NCI-H2171 (cell line): Measurements from ENCODE around the gene INPP5D.
A peak's percentile ranks its signal among the peaks of the same experiment; 100 is the strongest.

Experiments used
- DNase-seq: peaks from one replicate; lab custom pipeline; 2025; lab: John Stamatoyannopoulos, UW

The INPP5D gene

DNA sequence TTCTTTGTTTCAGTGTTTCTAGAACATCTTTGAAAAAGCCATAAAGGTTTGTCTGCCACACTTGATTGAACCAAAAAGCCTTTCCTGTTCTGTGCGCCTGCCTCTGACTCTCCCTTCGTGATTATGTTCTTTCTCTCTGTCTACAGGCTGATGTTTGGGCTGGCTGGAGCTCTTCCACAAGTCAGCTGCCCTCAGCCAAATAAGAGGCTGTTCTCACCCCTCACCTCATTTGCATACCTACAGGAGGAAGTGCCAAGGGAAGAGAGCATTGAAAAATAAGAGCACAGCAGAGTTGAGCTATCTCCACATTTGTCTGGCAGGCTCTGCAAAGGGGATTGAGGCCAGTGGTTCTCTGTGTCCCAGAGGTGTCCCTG lies 15.8 kb downstream of the INPP5D start:
- DNase-seq, result no peak

DNA sequence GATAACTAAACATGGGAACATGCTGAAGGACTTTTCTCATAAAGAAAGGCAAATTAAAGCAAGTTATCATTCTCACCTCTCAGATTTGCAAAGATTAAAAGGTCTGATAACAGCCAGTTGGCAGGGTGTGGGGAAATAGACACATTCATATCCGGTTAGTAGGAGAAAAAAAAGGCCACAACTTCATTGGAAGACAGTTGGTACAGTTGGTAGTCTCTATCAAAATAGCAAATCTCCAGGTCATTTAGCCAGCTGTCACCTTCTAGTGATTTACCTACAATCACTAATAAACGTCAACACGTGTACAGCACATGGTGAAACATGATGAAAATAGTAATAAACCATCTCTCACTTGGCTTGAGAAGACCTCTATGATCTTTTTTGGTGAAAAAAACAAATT lies 16.6 kb downstream of the INPP5D start:
- DNase-seq, result peak; percentile 5

DNA sequence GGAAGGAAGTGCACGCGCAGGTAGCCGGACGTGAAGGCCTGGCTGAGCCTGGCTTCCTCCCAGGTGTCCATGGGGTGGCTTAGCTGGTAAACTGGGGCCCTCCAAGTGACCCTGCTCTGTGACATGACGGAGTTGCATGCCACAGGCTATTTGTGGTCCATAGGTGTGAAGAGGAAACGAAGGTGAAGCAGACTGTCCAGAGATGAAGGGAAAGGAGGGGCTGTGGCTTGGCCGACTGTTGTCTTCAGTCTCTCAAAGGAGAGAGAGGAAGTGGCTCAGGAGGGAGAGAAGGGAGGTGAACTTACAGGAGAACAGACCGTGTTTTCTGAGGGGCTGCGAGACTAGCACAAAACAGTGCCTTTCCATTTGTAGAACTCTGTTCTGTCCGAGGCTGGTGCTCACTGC lies 19.3 kb downstream of the INPP5D start:
- no peak for DNase-seq

DNA sequence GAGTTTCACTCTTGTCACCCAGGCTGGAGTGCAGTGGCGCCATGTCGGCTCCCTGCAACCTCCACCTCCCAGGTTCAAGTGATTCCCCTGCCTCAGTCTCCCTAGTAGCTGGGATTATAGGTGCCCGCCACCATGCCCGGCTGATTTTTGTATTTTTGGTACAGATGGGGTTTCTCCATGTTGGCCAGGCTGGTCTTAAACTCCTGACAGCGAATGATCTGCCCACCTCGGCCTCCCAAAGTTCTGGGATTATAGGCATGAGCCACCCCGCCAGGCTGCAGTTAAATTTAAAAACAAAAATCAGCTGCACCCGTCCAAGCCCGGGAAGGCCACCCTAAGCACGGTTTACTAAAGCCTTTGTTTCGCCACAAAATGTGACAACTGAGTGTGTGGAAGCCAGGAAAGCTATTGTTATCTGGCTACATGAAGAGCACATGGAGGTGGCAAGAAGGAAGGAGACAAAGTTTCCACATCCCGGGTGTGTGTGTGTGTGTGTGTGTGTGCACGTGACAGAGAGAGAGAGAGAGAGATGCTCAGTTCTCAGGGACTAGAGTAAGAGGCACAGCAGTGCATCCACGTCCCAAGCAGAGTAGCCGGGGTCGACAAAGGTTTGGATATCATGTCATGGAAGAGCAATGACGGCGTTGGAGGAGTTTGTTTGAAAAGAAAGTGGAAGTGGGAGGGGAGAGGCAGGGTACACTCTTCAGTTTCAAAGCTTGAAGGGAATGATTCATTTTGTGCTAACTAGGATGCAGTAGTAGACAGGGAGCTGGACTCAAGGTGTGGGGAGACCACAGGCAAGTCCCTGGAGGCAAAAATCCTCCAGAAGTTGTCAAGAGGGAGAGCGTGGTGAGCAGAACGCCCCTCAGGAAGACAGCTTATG lies 20.1 kb downstream of the INPP5D start:
- no peak for DNase-seq

DNA sequence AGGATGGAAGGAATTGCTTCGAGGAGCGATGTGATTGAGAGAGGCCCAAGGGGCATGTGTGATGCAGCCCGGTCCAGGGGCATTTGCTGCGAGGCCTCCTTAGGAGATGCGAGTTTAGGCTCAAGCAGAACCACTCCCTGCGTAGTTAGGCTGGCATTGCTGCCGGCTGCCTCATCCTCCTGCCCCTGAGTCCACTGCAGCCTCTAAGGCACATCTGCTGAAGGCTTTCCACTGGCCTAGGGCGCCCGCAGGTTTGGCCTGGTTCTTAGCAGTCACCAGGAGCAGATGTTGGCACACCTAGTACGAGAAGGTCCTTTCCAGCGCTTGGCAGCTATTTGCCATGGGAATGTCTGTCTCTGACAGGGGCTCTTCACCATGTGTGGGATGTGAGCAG lies 20.7 kb downstream of the INPP5D start:
- no peak for DNase-seq

- no peak for DNase-seq
These were observed 21.1 kb downstream of the INPP5D start for GRCh38 chr2:233081232-233081730.

DNA sequence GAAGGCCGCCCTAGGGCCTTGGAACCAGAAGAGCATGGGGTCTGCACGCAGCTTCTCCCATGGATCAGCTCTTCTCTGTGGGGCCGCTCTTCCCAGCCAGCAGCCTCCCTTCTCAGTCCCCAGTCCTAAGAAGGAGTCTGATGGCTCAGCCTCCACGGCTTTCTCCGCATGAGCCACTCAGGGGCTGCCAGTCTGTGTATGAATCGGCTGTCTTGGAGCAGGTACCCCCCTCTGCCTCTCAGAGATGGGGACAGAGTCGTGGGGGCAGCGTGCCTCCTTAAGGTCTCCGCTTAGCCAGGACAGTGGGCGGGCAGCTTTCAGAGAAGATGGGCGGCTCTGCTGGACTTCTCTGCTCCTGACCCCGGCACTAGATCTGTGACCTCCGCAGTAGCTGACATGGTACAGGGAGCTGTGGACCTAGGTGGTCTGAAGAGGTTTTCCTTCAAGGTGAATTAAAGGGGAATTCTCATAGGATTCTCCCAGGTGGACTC lies 21.6 kb downstream of the INPP5D start:
- no peak for DNase-seq

GRCh38 chr2:233082222-233082930 lies 22.2 kb downstream of the INPP5D start:
- no peak for DNase-seq

DNA sequence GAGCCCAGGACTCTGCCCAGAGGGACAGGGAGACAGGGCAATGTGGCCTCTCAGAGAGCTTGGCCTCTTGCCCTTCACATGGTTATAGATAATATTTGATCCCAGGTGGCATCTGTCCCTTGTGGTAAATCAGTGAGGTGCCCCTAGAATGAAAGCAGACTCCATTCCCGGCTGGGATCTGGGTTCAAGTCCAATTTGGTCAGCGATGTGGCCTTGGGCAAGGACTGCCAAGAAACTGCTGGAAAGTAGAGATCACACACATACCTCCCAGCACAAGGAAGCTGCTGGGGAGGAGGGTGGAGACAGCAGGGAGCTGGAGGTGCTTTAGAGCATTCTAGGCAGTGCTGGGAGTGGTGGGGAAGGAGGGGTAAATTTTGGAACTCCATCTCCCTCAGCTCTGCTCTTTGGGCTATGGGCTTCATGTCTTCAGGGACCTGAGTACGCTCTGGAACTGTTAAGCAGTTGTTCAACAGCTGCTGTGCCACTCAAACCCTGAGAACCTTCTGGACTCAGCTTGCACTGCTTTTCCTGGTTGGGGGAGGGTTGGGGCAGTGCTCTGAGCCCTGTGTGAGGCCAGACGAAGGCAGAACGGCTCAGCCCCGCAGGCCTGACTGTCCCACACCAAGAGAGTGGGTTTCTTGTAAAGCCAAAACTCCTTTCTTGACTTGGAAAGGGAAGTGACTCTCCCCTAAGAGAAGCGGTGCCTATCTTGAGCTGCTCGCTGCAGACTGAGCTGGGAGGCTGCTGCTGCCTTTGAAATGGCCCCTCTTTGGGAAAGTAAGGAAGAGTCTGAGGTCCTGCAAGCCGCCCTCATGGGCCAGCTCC lies 23.0 kb downstream of the INPP5D start:
- DNase-seq, result no peak

- no peak for DNase-seq
These were observed 23.6 kb downstream of the INPP5D start for GRCh38 chr2:233083782-233084181.

- no peak for DNase-seq
These were observed 24.3 kb downstream of the INPP5D start for GRCh38 chr2:233084488-233084887.

- no peak for DNase-seq
These were observed 25.1 kb downstream of the INPP5D start for GRCh38 chr2:233085037-233085838.

GRCh38 chr2:233085839-233086150 lies 25.7 kb downstream of the INPP5D start:
- no peak for DNase-seq

- DNase-seq, result no peak
These were observed 27.6 kb downstream of the INPP5D start for GRCh38 chr2:233087713-233088112.

- DNase-seq, result no peak
These were observed 28.8 kb downstream of the INPP5D start for GRCh38 chr2:233088972-233089345.

GRCh38 chr2:233089851-233090250 lies 29.7 kb downstream of the INPP5D start:
- DNase-seq, result no peak

GRCh38 chr2:233090879-233091278 lies 30.7 kb downstream of the INPP5D start:
- no peak for DNase-seq

- DNase-seq, result no peak
These were observed 31.6 kb downstream of the INPP5D start for GRCh38 chr2:233091595-233092375.

DNA sequence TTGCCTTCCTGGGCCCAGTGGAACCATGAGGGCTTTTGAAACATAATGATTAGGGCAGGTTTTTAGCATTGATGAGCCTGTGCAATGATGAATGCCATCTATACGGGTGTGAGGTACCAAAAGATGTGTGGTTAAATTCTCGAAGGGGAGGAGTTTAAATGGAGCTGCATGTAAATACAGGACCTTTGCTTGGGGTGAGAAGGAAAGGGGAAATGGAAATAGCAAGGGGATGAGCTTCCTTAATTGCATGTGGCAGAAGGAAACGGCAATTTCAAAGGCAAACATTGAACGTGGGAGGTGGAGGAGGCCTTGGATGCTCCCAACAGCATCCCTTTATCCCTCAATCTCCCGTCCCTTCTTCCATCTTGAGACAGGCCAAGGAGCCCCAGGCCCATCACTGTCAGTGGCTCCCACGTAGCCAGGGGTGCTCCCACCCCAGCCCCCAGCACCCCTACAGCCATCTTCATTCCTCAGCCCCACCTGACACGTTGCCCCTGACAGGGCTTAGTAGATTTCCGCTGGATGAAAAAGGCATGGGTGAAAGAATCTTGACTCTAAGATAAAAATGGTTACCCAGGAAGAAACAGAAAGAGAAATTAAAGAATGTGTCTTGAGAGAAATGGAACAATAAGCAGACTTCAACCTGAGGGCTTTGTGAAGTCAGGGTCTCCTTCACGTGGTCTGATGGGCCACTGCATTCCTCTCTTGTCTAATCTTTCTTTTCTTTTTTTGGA lies 32.5 kb downstream of the INPP5D start:
- no peak for DNase-seq

- no peak for DNase-seq
These were observed 33.0 kb downstream of the INPP5D start for GRCh38 chr2:233093166-233093448.
